DMS114 treated with DMSO at 0.1 percent for 48 hours (cell line): ENCODE measurements around the gene KIF23.

Experiments used
- DNase-seq: peaks from one replicate; lab custom pipeline; 2025; ENCODE audit not compliant: unreplicated experiment; lab: John Stamatoyannopoulos, UW

Gene KIF23

DNA sequence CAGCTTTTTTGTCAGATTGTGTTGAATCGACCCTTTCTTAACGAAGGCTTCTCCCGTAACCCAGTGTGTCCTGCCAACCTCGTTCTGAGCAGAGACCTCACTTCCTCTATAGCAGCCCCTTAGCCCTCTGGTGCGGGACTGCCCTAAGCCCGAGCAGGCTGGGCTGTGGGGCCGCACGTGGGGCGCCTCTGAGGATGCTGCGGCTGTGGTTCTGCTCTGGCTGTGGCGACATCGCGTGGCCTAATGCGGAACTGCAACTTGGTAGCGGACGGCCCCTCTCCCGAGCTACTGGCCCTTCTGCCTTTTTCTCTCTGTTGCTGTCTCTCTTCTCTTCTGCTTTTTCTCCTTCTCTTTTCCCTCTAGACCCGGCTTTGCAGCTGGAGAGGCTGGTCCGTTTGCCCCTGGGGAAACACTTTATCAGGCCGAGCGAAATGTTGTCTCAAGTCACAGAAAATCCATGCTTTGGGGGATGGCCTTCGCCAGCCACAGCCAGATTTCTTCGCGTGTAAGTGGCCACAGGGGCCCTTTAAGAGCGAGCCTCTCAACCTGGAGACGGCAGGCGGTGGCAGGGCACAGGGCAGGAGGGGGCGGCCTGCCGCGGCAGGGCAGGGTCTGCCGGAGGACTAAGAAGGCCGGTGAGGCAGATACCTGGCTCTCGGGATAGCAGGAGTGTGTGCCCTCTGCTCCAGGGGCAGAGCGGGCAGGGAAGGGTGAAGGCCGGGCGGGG lies 19.4 kb upstream of the KIF23 start:
- DNase-seq: peak; percentile 64

DNA sequence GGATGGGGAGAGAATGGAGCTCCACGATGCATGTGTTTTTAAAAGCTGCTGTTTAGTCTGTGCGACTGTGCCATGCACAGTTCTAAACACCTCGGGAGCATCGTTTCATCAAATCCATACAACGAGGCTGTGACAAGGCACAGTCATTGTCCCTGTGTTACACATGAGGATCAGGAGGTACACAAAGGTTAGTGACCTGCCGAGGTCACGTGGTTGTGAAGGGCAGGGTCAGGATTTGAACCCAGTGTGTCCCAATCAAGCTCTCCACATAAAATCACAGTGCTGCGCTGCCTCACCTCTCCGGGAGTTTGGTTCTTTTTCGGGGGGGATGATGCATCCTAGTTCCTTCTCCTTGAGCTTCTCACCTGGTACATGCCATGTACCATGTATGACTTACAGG lies 18.7 kb upstream of the KIF23 start:
- no peak for DNase-seq

DNA sequence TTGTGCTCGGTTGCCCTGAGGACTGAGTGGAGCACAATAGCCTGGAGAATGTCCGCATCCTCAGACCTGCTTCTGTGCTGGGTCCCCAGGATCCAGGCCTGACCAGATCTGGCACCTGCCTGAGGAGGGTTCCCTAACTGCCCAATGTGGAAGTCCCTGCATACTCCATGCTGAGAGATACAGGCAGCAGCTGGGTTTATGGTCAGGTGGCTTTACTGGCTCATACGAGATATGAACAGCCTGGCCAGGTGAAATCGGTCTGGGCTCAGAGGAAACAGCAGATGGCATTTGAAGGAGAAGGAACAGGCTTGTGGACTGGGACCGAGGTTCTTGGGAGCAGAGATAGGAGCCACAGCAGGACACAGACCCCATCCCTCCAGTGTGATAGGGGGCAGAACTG lies 18.2 kb upstream of the KIF23 start:
- DNase-seq: no peak

DNA sequence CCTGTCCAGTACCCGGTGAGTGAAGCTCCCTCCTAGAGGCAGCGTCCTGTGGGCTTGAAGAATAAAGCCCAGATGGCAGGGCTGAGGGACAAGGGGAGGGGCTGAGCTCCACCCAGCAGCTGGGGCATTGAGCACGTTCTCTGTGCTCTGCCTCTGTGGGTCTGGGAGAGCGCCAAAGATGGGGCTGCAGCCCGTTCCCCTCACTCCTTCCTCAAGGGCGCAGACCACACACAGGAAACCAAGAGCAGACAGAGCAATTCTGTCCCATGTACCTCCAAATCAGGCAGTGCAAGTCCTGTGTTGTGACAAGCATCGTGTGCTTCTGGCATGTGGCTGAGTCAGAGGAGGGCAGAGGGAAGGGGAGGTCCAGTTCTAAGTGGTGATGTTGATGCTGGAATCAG lies 15.7 kb upstream of the KIF23 start:
- DNase-seq: no peak

DNA sequence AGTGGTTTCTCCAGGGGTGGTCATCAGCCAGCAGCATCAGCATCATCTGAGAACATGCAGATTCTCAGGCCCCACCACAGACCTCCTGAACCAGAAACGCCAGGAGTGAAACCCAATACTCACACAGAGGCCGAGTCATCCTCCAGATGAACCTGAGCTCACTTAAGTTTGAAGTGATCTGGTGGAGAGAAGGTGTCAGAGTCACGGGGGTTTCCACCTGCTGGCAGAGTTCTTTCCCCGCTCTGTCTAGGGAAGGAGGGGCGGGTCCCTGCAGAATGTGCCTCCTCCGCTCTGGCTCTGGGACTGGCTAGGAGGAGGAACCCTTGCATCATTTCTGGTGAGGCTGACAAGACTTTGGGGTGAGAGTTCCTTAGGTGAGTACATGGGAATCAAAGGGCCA lies 13.3 kb upstream of the KIF23 start:
- DNase-seq: no peak

DNA sequence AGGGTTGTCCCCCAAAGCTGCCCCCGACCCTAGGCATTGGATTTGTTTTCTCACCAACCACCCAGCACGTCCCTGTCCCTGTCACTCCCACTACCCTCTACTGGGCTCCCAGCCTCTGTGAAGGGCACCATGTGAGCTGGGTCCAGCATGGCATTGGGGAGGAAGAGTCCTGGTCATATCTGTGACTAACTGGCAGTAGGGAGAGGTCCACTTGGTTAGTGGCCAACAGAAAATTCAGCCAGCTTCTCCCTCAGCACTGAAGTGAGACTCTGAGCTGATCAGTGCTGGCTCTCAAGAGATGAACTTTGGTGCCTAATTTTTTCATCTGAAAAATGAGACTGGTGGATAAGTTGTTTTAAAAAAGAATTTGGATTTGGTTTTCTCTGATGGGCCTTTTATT lies 11.3 kb upstream of the KIF23 start:
- DNase-seq: no peak

DNA sequence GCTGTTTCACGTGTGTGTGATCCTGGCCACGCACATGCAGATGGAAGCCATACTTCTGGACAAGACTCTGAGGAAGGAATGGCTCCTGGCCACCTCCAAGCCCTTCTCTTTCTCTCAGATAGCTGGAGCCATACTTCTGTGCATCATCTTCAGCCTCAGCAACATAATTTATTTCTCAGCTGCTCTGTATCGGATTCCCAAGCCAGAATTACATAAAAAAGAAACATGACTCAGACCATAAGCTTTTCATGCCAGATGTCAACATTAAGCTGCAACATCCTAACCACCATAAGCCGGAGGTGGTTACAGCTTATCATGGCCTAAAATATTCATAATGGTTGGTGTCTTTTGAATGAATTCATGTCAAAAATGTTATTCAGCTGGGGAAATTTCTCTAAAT lies 10.6 kb upstream of the KIF23 start:
- DNase-seq: no peak

DNA sequence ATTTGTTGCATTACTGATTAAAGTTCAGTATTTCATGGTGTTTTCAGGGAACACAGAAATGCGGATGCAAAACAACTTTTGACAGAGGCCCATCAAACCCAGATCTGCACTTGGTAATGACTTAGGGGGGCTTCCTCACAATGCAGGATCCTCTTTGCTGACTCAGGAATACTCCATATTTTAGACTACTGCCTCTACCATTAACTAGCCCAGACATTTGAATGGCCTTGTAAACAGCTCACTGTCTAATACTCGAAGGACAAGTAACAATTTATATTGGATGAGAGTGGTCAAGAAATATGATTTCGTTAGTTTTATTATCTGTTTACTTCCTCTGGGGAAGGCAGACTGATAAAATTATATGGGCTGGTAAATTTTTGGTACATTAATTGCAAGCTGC lies 9.0 kb upstream of the KIF23 start:
- DNase-seq: no peak

DNA sequence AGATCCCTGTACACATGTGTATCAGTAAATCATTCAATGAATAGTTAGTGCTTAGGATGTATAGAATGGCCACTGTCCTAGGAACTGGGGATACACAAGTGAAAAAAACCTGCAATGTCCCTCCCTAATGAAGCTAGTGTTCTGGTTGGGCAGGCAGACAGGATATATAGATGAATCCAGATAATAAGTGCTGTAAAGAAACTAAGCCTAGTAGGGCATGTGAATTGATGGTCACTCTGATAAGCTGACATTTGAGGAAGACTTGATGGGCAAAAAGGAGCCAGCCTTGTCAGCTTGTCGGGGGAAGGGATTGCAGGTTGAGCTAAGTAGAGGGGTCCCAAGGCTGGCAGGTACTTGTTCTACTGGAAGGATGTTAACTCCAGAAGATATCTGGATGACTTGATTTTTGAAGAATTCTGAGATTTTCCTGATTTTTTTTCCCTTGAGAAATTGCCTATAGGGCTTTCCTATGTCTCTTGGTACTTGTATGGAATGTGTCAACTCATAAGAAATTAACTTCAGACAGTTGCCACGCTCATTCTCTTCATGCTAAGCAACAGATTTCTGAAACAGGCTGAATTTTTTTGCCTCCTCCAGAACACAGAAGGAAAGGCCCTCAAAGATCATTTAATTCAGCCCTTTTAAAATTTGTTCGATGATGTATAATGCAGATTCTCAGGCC lies 6.3 kb upstream of the KIF23 start:
- no peak for DNase-seq

DNA sequence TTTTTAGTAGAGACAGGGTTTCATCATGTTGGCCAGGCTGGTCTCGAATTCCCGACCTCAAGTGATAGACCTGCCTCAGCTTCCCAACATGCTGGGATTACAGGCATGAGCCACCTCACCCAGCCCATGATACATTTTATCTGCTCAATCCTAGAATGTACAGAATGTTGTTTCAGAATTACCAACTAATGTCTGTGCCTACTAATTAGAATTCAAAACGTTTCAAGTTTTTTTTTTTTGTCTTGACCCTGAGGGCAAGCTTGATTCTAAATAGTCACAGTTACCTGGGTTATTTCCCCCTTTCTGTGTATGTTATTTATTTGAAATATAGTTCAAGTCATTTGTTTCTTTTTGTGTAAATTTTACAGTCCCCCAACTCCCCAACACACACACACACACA lies 5.3 kb upstream of the KIF23 start:
- DNase-seq: no peak

DNA sequence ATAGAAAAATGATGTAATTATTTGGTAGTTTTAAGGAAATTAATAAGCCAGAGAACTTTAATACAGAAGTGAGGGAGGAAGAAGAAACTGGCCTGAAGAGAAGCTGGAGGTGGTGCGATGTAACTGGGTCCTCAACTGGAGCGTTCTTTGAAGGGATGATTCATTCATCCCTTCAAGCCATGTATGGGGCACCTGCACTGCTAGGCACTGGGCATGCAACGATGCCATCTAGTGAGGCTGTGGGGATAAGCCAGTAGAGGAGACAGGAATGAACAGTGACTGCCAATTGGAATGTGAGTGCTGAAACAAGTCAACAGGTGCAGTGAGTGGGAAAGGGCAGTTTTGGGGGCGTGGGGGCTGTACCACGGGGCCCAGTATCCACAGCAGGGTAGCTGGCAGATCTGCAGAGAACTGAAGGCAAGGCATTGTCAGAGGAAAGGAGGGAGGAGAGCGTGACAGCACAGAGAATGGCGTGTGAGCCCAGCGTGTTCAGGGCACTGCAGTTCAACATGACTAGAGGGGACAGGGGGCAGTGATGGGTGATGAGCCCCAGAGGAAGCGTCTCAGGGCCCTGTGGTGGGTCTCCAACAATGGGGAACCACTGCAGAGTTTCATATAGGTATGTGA lies 3.8 kb upstream of the KIF23 start:
- peak; percentile 11 for DNase-seq

DNA sequence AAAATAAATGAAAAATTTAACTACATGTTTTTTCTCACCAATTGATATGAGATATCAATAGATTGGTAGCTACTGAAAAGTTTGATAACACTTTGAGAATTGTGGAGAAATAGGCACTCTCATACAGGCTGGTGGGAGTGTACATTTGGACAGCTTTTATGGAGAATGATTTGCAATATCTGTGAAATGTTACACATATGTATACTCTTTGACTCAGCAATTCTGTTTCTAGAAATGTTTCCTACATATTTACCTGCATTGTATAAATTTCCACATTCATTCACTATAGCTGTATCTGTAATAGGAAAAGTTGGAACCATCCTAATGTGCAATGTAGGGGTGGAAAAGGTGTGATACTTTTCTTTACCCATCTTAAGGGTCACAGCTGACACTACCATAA lies 1.9 kb upstream of the KIF23 start:
- DNase-seq: no peak

DNA sequence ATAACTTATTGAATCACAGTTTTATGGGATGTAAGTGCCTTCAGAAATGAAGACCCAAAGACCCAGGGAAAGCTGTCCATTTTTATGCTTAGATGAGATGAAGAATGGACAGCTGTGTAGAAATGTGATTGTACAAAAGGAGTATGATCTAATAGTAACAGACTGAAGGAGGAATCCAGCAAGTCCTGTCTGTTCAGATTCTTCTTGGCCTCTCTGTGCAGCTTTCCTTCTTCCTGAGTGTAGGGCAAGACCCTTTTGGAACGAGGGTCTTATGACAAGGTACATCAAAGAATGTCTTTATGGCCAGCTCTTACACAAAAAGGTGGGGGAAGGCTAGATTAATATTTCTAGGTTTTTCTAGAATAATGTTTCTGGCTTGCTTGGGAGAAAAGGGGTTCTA lies 1.4 kb upstream of the KIF23 start:
- no peak for DNase-seq

DNA sequence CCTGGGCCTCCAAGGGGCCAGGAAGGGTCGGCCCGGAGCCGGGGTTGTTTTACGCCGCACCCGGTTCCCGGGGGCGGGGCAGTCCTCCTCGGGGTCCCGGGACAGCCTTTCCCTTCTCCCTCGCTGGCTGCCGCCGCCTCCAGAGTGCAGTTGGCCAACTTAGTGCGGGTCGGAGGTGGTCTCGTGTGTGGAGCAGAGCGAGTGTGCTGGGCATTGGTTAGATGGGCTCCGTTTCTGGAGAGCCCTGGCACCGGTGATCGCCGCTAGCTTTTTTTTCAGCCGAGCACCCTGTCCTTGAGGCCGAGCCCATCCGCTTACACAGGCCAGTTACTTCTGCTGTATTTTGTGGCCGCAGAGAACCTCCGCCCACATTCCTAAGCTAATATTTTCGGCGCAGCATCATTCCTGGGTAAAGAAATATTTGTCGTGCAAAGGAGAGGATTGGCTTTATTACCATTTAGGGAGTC lies 585 bp downstream of the KIF23 start:
- DNase-seq: peak; percentile 39

DNA sequence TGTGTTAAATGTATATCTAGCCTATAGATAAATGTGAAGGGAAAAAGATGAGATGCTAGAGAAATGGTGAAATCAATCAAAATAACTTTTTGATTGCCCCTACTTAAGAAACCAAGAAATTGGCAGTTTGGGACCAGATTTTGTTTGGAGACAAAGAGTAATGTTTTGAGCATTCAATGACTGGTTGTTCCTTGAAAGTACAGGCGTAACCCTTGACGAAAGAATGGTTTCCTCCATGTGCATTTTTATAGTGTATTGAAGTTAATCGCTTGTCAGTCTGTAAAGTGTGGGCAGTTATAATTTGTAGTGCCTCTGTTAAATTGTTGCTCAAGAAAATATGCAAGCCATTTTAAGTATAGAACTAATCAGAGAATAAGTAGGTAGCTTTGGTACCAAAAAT lies 1.2 kb downstream of the KIF23 start:
- peak; percentile 16 for DNase-seq

DNA sequence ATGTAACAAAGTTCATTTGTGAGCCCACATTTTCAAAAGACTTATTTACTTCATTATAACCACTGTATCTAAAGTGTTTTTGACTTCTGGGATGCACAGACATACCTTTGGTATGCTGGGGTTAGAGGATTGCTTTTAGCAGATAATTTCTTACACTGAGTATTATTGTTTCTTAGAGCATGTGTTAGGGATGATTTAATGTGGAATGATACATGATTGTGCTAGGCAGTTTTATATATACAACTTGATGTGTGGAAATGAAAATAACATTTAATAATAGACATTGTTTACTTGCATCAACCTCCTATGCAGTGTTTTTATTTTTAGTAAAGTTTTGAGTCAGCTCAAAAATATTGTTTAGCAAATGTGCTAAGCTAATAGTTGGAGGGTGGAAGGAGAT lies 3.4 kb downstream of the KIF23 start:
- no peak for DNase-seq

DNA sequence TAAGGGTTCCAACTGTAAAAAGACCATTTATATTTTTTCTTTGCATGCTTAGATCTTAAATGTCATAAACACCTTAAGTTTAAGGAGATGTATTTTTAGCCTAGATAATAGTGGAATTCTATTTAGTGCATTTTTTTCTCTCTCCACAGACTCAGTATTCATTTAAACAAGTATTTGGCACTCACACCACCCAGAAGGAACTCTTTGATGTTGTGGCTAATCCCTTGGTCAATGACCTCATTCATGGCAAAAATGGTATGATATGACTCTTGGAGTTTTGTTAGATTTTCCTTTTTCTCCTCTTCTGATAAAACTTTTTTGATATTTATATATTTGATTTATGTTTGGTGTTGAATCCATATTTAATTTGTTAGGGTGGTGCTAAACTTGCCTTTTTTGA lies 7.3 kb downstream of the KIF23 start:
- DNase-seq: no peak

DNA sequence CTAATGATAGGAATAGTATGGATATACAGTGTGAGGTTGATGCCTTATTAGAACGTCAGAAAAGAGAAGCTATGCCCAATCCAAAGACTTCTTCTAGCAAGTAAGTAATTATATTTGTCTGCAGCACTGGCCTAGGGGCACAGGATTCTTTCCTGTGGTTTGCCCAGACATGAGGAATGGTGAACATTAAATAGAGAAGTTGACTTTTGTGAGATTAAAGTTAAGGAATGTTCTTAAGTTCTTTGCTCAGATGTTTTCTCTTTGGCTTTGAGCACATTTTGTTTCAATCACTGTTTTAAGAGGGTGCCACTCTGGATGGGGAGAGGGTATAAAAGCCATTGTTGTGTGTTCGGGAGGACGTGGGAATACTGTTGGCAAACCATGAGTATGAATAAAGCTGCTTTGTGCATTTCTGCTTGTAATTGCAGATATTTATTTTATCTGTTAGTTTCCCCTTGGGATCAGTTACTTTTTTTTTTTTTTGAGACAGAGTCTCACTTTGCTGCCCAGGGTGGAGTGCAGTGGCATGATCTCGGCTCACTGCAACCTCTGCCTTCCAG lies 8.3 kb downstream of the KIF23 start:
- no peak for DNase-seq

DNA sequence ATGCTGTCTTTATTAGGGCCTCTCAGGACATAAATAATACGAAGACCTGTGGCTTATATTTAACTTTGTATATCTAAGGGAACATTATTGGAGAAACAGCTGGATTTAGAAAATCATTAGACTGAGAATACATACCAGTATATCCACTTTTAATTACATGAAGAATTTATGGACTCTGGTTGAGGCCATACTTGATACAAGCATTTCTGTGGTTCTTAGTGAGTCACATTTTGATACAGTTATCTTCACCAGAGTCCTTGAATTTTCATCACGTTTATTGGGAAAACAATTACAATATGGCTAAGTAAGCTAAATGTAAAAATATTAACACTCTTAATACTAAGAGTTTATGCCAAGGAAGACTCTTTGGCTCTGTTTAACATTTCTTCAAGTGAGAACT lies 9.9 kb downstream of the KIF23 start:
- DNase-seq: no peak

DNA sequence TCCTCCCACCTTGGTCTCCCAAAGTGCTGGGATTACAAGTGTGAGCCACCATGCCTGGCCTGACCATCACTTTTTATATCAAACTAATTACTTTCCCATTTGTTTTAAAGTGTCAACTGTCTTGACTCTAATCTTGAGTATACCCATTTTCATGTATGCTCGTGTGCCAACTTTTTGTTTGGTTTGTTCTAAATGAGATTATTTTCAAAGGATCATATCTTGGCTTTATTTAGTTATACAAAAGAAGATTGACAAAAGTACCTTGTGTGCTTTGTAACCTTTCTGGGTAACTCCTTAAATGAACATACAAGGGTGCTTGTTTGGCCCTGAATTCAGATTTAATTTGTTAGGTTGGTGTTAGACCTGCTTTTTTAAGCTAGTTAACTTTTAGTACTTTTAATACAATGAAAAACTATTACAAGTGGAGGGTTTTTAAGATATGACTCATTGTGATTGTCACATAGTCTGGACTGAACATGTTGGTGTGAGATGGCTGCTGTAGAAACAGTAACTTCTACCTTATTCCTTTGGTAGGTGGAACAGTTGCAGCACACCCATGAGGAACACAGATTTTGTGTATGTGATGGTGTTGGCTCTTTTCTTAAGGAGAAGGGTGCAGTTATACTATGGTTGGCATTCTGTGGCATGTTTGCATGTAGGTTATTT lies 10.7 kb downstream of the KIF23 start:
- DNase-seq: no peak

DNA sequence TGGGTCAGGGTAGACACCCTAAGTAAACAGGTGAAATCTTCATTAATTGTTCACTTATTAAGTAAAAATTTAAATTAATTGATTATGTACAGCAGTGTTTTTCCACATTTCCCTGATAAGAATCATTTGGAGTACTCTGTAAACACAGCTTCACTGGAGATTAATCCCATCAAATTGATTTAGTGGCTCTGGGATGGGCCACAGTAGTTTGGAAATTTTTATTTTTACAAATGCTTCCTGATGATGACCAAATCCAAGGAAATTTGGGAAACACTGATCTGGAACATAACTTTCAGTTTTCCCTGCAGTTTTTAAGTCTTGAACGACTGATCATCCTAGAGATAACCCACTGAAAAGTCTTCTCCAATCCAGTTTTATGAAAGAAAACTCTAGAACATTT lies 19.7 kb downstream of the KIF23 start:
- no peak for DNase-seq

DNA sequence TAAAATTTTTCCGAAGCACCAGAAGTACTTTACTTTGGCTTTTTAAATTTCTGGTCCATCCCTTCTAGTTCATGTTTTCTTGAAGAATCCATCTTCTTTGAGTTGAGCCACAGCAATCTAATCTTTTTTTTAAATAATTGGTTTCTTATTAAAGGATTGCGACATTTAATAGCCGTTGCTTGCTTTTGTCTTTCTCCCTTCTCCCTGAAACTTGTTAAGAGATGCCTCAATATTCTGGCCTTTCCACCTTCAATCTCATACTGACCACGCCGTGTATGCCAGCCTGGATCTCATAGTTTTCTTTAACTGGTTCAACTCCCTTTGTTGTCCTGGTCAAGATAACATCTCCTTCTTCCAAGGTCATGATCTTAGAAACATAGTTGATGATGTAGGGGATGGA lies 20.1 kb downstream of the KIF23 start:
- no peak for DNase-seq
